GM18907 (cell line): ENCODE results near the gene VSIG4.
"Not testable (repeated sequence)": the region's sequence is repeated elsewhere in the genome, so short reads cannot be mapped to it uniquely, and the experiment has no call there.

Experiments used
- ATAC-seq: cut with Tn5 transposase; IDR thresholded peaks from one replicate; pipeline ENCODE4 v1.9.1; 2021; ENCODE audit warnings: mild to moderate bottlenecking, moderate library complexity; ENCODE audit not compliant: unreplicated experiment

Gene VSIG4, protein sequence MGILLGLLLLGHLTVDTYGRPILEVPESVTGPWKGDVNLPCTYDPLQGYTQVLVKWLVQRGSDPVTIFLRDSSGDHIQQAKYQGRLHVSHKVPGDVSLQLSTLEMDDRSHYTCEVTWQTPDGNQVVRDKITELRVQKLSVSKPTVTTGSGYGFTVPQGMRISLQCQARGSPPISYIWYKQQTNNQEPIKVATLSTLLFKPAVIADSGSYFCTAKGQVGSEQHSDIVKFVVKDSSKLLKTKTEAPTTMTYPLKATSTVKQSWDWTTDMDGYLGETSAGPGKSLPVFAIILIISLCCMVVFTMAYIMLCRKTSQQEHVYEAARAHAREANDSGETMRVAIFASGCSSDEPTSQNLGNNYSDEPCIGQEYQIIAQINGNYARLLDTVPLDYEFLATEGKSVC

DNA sequence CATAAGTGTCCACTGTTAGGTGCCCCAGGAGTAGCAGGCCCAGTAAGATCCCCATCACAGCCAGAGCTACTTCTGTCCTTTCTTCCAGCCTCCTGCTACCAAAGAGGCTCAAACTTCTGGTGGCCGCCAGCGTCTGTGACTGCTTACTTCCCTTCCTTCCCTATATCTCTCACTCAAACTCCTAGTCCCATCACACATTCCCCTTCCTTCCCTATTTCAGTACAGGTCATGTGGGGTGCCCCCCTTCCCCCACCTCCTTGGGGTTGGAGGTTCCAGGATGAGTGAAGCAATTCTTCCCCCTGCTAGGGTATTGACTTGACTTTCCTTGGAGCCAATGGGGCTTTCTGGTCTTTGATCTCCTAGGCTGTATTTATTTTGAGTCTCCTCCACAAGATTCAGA lies at the start of gene VSIG4:
Gene VSIG4, minus strand, starts transcription at position 137 of the 400 bp plus-strand sequence. Its CDS starts 82 bp downstream, at position 55.
- no peak for ATAC-seq

DNA sequence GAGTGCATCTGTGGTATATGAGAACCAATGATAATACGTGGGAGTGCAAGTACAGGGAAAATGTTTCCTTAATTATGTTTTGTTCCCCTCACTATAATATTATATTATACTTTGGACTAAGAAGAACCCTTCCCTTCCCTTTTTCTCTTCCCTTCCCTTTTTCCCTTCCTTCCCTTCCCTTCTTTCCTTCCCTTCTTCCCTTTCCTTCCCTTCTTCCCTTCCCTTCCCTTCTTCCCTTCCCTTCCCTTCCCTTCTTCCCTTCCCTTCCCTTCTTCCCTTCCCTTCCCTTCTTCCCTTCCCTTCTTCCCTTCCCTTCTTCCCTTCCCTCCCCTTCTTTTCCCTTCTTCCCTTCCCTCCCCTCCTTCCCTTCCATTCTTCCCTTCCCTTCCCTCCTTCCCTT lies 36.9 kb upstream of the VSIG4 start:
- no peak for ATAC-seq

DNA sequence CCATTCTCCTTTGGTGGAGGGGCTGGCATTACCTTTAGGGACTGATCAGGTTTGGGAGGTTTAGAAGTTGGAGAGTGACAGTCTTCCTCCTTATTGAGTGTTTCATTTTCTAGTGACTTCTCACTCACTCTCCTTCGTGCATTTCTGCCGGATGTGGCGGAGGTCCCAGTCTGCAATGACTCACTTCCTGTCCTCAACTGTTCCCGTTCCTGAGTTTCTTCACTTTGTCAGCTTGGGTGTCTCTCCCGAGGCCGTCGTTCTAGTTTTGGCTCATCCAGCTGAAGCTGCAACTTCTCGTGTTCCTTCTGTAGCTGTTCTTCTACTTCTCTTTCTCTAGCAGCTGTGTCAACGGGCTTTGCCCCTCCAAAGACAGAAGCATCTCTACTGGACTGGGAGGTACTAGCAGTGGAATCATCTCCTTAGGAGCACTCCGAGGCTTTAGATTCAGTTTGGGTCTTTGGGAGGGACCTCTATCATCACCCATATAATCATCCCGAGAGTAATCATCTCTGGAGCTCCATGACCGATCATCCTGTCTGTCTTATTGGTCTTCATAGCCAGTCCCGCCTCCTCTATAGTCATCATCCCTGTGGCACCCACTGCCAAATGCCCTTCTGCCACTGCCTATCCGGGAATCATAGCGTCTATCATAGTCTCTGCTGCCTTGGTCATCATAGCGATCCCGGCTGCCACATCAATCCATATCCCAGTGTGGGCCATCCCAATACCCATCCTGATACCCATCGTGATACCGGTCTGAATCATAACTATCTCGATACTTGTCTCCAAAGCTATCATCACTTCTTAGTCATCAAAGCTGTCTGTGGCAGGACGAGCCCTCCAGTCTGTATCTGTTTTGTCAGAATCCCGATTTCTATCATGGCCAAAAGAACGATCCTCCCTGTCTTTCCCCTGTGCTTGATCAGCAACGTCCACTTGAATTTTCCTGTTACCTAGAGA lies 35.3 kb upstream of the VSIG4 start:
- peak; percentile 67 for ATAC-seq

DNA sequence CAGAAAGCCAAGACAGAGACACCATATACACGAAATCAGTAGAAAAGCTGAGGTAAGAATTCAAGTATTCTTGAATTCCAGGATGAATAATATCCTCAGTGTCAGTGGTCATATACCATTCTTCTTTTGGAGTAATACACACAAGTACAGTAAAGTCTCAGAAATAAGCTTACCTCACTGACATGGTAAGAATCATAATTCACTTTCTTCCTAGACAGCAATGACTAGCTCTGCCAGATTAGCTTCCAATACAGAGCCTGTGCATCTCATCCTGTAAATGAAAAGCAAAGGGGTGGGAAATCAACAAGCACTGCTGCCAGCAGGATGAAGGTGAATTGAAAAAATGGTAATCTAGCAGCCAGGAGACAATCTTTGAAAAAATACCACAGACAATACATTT lies 31.2 kb upstream of the VSIG4 start:
- ATAC-seq, result no peak

DNA sequence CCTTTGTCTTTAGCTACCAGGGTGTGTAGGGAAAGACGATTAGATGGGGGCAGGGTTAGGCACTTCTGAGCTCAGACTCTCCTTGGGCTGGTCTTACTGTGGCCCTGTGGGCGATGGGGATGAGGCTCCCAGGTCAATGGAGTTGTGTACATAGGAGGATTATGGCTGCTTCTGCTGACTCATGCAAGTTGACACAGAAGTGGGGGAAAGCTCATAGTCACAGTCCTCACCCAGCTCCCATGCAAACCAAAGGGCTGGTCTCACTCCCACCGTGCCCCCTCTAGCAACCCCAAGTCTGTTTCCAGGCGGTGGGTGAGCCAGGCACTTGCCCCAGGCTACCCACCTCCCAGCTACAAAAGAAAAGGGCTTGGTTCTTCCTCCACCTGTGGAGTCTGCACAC lies 24.4 kb upstream of the VSIG4 start:
- ATAC-seq, result no peak

DNA sequence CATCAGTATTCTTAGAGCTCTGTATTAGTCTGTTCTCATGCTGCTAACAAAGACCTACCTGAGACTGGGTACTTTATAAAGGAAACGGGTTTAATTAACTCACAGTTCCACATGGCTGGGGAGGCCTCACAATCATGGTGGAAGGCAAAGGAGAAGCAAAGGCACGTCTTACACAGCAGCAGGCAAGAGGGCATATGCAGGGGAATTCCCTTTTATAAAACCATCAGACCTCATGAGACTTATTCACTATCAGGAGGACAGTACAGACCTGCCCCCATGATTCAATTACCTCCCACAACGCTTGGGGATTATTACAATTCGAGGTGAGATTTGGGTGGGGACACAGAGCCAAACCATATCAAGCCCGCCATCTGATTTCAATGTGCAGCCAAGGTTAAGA lies 17.1 kb upstream of the VSIG4 start:
- ATAC-seq, result not testable (repeated sequence)

DNA sequence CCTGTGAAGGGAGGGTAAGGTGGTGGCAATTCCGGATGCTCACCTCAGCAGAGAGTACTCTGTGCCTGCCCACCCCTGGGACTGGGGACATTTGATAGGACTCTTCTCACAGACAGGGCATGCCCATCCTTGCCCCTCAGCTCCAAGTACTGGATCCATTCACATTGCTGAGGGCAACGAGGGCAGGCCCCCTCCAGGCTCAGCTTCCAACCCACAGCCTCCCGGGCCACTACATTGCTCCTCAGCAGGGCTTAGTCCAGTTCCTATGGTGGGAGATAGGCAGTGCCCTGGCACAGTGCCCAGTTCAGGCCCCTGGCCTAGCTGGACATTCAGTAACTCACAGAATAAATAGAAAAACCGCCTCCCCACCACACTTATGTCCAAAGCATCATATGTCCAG lies 15.1 kb upstream of the VSIG4 start:
- no peak for ATAC-seq

DNA sequence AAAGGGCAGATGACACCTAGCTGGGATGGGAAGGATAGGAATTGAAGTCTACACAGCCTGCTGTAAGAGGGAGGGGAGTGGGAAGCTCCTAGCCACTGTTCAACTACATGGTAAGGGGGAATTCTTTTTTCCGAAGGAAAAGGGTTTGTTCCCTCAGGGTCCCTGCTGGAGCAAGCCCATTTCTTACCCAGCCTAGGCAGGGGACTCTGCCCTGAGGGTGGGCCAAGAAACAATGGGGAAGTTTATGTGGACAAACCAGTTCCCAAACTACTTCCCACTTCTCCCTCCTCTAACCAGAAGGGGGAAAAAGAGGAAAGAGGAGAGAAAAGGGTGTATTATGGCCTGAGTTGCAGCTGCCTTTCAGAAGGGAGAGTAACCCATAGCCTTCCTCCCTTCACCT lies 13.5 kb upstream of the VSIG4 start:
- ATAC-seq, result no peak

DNA sequence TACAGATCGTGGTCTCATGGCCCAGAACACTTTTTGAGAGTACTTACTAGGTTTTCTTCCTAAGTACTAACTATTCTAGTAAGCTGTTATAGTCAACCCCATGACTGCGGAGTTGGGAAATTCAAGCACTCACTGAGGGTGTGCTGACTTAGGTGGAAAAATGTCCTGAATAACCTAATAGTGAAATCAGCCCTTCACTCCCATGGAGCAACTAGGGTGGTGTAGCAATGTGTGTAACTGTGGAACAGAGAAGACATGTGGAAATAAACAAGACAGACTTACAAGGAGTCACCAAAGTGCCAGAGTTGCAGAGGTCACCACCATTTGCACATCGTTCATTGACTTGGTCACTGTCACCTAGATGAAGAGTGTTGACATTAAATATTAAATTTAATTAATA lies 12.1 kb upstream of the VSIG4 start:
- ATAC-seq, result no peak

DNA sequence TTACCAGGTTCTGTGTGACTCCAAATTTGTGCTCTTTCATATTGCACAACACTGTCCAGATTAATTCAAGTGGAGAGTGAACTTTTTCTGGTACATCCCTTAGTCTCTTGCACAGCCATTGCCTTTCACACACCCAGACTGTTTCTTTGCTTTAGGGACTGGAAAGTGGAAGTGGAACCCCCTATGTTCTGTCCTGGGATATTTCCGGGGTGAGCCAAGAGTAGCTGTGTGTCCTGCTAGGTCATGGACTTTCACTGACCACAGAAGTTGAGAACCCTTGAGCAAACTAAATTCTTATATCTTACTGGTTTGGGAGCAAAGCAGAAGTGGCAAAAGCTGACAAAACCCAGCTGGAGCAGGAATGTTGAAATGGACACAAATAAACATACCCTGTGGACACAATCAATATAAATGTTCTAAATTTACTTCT lies 10.3 kb upstream of the VSIG4 start:
- ATAC-seq, result no peak

DNA sequence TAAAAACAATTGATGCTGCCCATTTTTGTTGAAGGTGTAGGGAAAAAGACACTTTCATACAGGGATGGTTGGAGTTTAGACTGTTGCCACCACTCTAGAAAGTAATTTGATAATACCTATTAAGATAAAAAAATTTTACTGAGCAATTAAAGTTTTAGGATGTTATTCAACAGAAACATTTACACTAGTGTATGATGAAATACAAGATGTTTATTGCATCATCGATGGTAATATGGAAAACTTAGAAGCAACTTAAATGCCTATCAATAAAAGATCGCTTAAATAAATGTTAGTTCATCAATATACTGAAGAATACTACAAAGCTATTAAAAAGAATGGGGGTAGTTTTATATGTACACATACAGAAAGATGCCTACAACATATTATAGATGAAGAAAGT lies 9.2 kb upstream of the VSIG4 start:
- no peak for ATAC-seq

DNA sequence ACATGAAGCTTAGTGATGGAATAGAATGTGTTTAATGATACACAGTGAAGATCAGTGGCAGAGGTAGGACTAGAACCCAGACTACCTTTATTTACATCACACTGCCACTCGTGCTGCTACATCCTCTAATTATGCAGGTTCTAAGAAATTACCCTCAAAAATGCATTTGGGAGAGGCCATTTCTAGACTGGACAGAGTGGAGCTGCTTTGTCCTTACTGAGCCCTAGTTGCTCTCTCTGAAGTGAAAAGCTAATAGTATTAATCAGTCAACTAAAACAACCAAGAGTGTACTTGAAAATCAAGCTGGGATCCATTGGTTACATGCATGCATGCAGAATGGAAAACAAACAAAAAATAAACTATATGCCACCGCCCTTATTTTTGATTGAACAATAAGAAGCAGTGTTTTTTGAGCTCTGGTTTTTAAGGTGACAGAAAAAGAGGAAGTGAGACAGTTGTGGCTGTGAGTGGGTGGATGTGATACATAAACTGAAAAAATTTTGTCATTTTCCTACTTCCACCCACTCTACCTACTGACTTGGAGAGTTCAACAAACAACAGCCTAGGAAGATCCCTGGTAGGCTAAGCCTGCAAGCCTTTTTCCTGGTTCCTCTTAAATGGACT lies 6.8 kb upstream of the VSIG4 start:
- ATAC-seq, result peak; percentile 86

DNA sequence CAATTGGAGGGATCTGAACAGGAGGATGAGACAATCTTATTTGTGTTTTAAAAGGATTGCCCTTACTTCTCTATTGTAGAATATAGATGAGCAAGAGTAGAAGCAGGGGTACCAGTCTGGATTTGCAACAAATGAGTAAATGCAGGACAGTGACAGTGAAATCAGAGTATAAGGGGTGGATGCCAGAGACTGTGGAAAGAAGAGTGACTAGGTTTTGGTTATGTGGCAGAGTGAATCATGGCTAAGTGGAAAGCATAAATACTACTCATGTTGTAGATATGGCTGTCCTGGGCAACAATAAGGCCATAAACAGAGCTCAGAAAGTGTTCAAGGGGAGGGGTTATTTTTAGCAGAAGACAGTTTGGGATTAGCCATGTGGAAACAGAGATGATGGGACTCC lies 6.0 kb upstream of the VSIG4 start:
- no peak for ATAC-seq

DNA sequence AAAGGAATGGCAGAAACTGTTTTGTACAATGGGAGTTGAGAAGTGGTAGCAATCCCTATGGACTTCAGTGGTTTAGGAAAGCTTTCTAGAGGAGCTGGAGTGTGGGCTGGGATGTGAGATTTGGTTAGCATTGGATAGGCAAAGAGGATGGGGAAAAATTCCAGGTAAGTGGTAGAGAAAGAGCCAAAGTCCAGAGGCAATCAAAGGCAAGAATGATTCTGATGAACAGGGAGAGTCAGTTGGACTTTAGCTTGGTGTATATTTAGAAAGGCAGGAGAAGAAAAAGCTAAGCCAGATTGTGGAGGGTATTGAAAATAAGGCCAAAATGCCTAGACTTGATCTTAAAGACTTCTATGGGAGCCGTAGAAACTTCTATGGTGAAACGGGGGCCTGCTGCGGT lies 3.7 kb upstream of the VSIG4 start:
- ATAC-seq, result no peak

DNA sequence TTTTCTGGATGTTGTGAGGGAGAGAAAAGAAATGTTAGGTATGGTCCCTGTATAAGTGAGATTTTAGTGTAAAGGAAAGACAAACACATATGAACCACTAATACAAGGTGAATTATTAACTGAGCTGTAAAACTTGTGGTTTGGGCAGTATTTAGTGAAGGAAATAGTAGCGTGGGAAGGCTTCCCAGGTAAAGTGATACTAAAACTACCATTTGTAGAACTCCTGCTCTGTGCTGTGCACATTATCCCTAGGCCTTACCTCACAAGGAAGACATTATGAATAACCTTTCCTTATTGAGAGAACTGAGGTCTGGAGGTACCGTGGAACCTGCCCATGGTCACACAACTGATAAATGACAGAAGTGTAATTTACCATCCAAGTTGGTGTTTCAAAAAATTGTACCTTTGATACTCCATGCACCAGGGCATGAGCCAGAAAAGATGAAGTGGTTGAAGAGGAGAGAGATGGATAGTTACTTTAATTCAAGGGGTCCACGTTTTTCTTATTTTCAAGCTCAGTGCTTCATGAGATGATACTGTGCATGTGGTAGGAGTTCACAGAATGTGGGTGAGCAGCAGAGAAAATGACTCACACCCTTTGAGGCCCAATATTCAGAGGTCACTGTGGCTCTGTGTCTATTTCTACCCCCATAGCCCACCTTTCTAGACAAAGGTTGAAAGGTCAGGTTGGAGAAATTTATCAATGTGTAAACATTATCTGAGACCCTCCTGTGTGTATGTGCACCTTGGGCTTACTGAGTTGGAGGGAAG lies 2.6 kb upstream of the VSIG4 start:
- ATAC-seq, result peak; percentile 69

DNA sequence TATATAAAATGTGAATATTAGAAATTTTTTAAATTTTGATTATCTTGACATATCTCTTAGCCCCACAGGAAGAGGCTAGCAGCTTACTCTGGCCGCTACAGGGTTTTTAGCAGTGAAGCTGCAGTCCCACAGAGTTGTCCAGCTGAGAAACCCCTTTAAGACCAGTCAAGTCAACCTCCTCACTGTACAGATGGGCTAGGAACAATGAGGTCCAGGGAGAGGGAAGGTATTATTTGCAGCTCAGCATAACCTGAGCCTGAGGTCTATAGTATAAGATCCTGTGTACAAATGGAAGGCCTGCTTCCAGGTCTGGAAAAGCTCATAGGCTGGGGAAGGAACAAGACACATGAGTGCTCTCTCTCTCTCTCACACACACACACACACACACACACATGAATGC lies 1.8 kb downstream of the VSIG4 start:
- no peak for ATAC-seq

DNA sequence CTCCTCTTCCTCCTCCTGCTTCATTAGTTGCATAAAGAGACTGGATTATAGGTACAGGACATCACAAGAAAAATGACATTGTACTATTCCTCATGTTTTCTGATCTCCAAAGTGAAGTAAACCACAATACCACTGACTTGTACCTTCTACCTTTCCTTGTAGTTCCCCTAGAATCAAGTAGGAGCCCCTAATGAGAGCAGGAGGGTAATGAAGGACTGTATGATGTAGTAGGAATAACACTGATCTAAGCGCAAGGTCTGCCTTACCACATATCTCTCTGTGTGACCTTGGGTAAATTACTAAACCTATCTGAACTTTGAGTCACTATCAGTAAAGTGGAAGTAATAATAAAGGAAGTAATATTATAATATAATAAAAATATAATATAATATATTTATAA lies 3.6 kb downstream of the VSIG4 start:
- no peak for ATAC-seq

DNA sequence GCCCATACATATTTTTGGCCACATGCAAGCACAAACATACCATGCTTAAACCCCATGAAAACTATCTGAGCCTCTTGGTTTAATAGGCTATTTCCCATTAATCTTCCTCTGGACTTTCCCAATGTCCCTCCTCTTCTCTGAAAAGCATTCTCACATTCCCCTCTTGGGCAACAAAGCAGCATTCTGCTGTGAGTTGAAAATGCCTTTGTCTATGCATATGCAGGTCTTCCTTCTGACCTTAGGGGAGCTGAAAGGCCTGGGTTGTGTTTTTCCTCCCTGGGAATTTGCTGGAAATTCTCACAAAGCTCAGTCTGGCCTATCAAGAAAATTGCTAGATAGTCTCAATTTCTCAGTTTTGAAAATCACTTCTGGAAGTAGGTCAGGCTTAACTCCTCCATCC lies 4.2 kb downstream of the VSIG4 start:
- ATAC-seq, result no peak

DNA sequence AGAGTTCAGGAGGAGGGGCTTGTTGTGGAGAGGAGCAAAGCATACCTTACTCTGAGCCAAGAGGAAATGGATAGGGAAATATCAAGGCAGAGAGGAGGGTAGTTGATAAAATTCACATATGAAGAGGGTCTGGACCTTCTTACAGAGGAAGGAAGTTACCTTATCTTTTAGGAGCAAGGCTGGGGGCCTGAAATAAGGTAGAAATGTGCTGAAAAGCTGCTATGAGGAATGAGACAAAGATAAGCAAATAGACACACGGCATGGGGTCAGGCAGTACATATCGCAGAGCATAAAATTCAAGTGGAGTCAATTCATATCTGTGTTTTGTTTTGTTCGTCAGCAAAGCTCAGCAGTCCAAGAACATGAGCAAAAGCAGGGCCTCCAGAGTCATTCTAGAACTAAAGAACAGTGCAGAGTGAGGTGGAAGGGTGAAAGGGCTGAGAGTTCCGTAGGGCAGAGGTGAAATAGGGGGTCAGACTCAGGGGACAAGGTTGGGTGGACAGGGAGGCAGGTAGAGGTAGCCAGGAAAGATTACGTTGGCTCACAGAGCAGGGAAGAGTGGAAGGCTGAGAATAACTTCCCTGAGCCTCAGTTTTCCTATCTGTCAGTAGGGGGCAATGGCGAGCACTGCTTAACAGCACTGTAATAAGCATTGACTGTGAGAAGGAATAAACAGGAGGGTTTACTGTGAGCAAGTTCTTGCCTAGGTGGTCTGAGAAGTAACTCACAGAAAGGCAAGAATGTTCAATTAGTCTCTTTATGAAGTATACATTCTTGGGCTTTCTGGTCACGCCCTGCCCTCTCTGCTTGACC lies 9.2 kb downstream of the VSIG4 start:
- ATAC-seq, result peak; percentile 71

DNA sequence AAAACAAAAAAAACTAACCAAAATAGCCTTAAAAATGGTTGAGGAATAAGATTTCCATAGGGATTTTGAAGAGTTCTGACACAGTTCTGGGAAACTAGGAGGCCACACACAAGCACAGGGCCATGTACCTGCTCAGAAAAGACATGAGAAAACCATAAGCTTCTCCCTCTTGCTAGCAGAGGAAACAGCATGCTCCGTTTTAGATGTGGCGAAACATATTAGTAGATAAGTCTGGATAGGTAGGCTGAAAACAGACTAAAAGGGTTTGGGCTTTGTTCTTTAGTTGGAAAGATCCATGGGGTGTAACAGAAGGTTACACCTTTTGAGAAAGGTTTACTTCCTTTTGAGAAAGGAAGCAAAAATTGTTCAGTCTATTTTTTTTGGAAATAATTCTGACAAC lies 10.9 kb downstream of the VSIG4 start:
- ATAC-seq, result no peak
